IPS-20b (cell line): ENCODE data around the gene LAMB2.

Experiments used
- H3K27ac ChIP-seq: one replicate; pipeline ENCODE4 v1.5.1; 2013; ENCODE audit warnings: low read length
- H3K27me3 ChIP-seq: 2 replicates; pipeline ENCODE4 v1.6.1; 2013; ENCODE audit warnings: mild to moderate bottlenecking, low read length, inconsistent platforms; ENCODE audit not compliant: insufficient read depth
- H3K36me3 ChIP-seq: 2 replicates; pipeline ENCODE4 v1.6.1; 2013; ENCODE audit warnings: low read depth, mild to moderate bottlenecking, inconsistent platforms, low read length, moderate library complexity; ENCODE audit not compliant: insufficient read depth
- H3K4me1 ChIP-seq: 2 replicates; pipeline ENCODE4 v1.6.1; 2013; ENCODE audit warnings: mild to moderate bottlenecking, control low read depth, inconsistent platforms, low read length, moderate library complexity; ENCODE audit not compliant: insufficient read depth
- H3K4me3 ChIP-seq: 2 replicates; pipeline ENCODE4 v1.5.1; 2013; ENCODE audit warnings: mild to moderate bottlenecking, low read length, inconsistent platforms
- H3K9ac ChIP-seq: 2 replicates; pipeline ENCODE4 v1.6.1; 2013; ENCODE audit warnings: low read depth, mild to moderate bottlenecking, inconsistent platforms, low read length, moderate library complexity
- H3K9me3 ChIP-seq: 2 replicates; pipeline ENCODE4 v1.6.1; 2013; ENCODE audit warnings: mild to moderate bottlenecking, low read depth, low read length, inconsistent platforms; ENCODE audit not compliant: insufficient read depth

The LAMB2 gene

DNA sequence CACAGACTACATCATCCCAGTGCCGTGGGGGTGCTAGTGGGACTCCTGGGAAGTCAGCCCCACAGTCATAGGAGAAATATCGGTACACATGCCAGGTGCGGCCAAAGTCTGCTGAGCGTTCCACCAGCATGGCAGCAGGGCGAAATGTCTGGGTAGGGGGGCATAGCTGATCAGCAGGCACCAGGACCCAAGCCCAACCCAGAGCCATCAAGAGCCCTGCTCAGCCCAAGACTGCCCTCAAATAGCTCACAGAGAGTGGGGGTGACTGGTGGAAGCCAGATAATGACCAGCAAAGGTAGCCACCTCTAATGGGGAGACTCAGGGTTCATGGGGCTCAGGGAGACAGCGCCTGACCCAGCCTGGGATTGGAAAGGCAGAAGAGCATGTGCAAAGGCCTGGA, 1.3 kb downstream of the LAMB2 start:
- Histone ChIP-seq H3K9ac (peak overlapping the region; percentile 81; the same call in 1 of the 2 replicates), H3K36me3 (no peaks in the 10 kb centered on the region), H3K27me3 (no peaks in the 10 kb centered on the region), H3K27ac (no peak overlapping the region), H3K4me1 (0 out of 2 replicates have a peak, but pooled peaks cover 8% of the 10 kb centered on the region), H3K4me3 (peak overlapping the region; percentile 92), H3K9me3 (no peaks in the 10 kb centered on the region)

DNA sequence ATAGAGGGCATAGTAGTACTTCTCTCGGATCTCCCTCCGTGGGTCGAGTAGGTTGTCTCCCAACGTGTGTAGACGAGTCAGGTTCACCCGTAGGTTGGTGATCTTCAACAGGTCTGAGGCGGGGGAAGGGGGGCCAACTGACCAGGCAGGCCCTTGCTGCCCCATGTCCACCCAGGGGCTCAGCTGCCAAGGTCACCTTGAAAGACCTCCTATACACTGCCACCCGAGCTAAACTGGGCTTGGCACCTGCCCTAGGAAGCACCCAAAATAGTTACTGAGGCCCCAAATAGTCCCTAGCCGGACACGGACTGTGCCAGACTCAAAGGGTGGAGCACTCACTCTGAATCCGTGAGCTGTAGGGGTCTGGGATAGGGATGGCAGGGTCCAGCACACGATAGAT, 1.8 kb downstream of the LAMB2 start:
- Histone ChIP-seq H3K27ac (no peak overlapping the region), H3K4me3 (no peak overlapping the region), H3K9me3 (no peaks in the 10 kb centered on the region), H3K9ac (no peak overlapping the region), H3K36me3 (no peaks in the 10 kb centered on the region), H3K4me1 (0 out of 2 replicates have a peak, but pooled peaks cover 8% of the 10 kb centered on the region), H3K27me3 (no peaks in the 10 kb centered on the region)

DNA sequence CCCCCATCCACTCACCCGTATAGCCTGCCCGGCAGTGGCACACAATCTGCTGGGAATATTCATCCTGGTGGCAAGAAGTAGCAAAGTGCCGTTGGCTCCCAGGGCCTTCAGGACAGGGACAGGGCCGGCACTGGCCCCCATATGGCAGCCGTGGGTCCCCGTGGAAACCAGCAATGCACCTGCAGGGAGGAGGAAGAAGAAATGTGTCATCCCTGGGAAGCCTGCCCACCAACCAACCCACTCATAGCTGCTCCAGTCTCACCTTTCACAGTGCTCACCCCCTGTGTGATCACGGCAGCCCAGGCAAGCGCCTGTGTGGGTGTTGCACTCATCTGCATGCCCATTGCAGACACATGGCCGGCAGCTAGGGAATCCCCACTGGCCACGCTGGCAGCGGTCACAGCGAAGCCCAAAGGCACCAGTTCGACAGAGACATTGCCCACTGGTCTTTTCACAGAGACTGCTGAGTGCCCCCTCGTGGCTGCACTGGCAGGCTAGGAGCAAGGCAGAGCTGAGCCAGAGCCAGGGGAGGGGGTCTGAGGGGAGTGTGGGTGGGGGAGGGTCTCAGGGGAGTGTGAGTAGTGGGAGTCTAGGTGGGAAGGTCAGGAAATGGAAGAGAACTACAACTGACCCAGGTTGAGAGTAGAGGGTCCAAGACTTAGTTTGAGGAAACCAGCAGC, 7.7 kb downstream of the LAMB2 start:
- Histone ChIP-seq H3K9me3 (no peaks in the 10 kb centered on the region), H3K36me3 (peaks cover 25% of the 10 kb centered on the region), H3K27ac (no peak overlapping the region)

DNA sequence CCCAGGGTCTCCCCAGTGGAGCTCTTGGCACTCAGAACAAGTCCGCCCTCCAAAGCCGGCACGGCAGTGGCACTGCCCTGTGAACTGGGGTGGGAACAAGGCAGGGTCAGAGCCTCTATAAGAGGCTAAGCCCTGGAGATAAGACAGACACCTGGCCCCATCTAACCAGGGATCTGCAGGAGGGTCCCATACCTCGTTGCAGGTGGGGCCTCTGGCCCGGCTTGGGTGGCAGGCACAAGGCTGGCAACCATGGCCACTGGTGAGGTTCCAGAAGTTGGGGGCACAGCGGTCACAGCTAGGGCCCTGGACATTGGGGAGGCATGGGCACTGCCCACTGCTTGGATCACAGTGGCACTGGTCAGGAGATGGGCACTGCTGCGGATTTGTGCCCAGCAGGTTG, 8.6 kb downstream of the LAMB2 start:
- Histone ChIP-seq H3K36me3 (peaks cover 25% of the 10 kb centered on the region), H3K4me3 (no peak overlapping the region), H3K4me1 (peaks cover 5% of the 10 kb centered on the region; the same call in 1 of the 2 replicates), H3K9me3 (no peaks in the 10 kb centered on the region), H3K9ac (no peak overlapping the region), H3K27ac (no peak overlapping the region), H3K27me3 (no peaks in the 10 kb centered on the region)

More for the DNA sequence above, 7.7 kb downstream of the LAMB2 start:
- no peaks in the 10 kb centered on the region for H3K27me3 ChIP-seq
- no peaks in the 10 kb centered on the region for H3K4me1 ChIP-seq
- no peak overlapping the region for H3K4me3 ChIP-seq
- H3K9ac ChIP-seq = no peak overlapping the region

DNA sequence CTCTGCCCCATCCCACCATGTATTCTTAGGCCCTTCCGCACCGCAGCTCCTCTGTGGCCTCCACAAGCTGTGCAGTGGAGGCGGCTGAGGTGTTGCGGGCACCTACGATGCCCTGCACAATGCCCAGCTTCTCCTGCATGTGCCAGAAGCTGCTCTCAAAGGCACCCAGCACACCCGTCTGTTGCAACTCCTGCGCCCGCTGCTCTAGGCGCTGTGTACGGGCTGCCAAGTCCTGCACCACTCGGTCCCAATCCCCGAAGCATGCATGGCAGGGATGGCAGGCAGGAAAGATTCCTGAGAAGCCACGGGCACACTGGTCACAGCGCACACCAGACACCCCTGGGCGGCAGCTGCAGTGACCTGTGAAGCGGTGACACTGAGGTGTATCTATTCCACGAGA, 9.2 kb downstream of the LAMB2 start:
- Histone ChIP-seq H3K27ac (no peak overlapping the region), H3K36me3 (peaks cover 25% of the 10 kb centered on the region), H3K4me3 (no peak overlapping the region), H3K9me3 (no peaks in the 10 kb centered on the region), H3K4me1 (peaks cover 5% of the 10 kb centered on the region; the same call in 1 of the 2 replicates), H3K9ac (no peak overlapping the region), H3K27me3 (no peaks in the 10 kb centered on the region)

DNA sequence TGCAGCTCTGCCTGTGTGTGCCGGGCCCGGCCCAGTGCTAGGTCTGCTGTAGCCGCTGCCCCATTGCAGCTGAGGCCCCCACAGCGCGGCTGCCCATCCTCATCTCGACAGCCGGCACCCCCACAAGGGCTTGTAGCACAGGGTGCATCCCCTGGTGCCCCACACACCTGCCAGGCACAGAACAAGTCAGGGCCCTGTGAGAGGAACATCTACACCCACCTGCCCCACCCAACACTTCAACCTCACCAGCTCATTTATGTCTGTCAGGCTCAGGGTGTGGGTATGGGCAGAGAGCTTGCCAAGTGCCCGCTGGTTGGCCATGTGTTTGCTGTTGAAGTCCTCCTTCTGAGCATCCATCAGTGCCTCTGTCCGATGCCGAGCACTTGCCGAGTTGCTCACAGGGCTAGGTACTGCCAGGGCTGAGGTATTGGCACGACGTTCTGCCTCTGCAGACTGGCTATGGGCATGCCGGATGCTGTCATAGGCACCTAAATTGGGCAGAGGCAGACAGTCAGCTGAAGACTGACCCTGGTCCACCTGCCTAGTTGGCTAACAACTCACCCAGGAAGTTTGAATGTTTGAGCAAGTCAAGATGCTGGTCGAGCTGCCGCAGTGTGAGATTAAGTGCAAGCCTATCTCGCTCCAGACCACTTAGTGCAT, 9.8 kb downstream of the LAMB2 start:
- H3K9ac ChIP-seq = no peak overlapping the region
- H3K9me3 ChIP-seq = no peaks in the 10 kb centered on the region
- H3K36me3 ChIP-seq = peaks cover 32% of the 10 kb centered on the region
- H3K27ac ChIP-seq = no peak overlapping the region
- no peak overlapping the region for H3K4me3 ChIP-seq
- peaks cover 5% of the 10 kb centered on the region; the same call in 1 of the 2 replicates for H3K4me1 ChIP-seq
- no peaks in the 10 kb centered on the region for H3K27me3 ChIP-seq

DNA sequence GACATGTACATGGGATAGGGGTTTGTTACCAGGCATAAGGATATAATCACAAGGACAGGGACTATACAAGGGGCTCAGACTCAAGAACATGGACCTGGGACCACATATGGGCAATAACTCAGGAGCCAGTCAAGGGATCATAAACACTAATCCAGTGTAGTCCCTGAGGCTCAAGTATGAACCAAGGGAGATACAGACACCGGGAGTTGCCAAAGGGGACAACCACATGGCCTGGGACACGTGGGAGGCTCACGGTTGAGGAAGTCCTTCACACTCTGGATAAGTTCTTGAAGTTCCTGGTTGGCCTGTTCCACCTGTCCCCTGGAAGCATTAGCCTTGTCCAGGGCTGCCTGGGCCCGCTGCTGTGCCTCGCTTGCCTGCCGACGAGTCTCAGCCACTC, 10.4 kb downstream of the LAMB2 start:
- no peak overlapping the region for H3K9ac ChIP-seq
- H3K27me3 ChIP-seq = no peaks in the 10 kb centered on the region
- H3K4me3 ChIP-seq = no peak overlapping the region
- H3K4me1 ChIP-seq = peaks cover 5% of the 10 kb centered on the region; the same call in 1 of the 2 replicates
- H3K36me3 ChIP-seq = peaks cover 38% of the 10 kb centered on the region
- H3K9me3 ChIP-seq = no peaks in the 10 kb centered on the region
- H3K27ac ChIP-seq = no peak overlapping the region

DNA sequence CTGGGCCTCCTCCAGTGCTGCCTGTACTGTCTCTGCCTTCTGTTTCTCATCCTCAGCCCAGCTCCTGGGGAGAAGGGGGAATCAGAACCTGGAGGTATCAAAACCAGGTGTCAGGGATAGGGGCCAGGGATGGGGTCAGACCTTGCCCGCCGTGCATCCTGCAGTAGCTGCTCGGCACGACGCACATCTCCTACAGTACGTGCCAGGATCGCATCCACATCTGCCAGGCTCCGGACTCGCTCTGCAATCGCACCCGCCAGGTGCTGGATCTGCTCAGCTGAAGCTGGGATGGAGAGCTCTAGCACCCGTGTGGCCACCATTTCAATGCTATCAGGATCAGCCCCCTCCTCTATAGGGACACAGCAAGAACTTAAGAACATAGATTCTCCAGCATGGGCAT, 10.8 kb downstream of the LAMB2 start:
- H3K27me3 ChIP-seq = no peaks in the 10 kb centered on the region
- H3K36me3 ChIP-seq = peaks cover 42% of the 10 kb centered on the region
- H3K4me1 ChIP-seq = peaks cover 5% of the 10 kb centered on the region; the same call in 1 of the 2 replicates
- H3K4me3 ChIP-seq = no peak overlapping the region
- no peak overlapping the region for H3K9ac ChIP-seq
- no peak overlapping the region for H3K27ac ChIP-seq
- no peaks in the 10 kb centered on the region for H3K9me3 ChIP-seq

DNA sequence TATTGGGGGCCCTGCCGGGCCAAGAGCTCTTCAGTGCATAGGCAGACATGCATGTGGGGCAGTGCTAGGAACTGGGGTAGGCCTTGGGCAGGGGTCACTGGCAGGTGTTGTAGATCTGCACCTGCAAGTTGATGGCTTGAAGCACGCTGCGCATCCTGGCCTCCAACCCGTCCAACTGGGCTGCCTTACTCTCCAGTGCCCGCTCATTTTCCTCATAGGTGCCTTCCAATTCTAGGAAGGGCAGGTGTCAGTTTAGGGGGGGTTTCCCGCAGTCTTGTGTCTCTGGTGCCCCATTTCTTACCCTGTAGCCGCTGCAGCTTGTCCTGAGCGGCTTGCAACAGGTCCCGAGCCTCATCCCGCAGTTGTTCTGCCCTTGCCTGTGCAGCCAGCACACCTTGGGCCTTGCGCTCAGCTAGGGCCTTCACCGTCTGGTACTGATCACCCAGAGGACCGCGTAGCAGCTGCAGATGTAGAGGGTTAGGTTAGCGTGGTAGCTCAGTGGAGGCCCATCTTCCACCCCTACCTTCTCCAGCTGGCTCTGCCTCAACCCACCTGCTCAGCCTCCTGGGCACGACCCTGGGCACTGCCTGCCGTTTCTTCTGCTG, 11.6 kb downstream of the LAMB2 start:
- H3K27me3 ChIP-seq = no peaks in the 10 kb centered on the region
- H3K36me3 ChIP-seq = peaks cover 50% of the 10 kb centered on the region
- peak overlapping the region; percentile 53 for H3K27ac ChIP-seq
- H3K9ac ChIP-seq = peak overlapping the region; percentile 95; the same call in 1 of the 2 replicates
- peaks cover 5% of the 10 kb centered on the region; the same call in 1 of the 2 replicates for H3K4me1 ChIP-seq
- peak overlapping the region; percentile 92 for H3K4me3 ChIP-seq
- H3K9me3 ChIP-seq = no peaks in the 10 kb centered on the region

DNA sequence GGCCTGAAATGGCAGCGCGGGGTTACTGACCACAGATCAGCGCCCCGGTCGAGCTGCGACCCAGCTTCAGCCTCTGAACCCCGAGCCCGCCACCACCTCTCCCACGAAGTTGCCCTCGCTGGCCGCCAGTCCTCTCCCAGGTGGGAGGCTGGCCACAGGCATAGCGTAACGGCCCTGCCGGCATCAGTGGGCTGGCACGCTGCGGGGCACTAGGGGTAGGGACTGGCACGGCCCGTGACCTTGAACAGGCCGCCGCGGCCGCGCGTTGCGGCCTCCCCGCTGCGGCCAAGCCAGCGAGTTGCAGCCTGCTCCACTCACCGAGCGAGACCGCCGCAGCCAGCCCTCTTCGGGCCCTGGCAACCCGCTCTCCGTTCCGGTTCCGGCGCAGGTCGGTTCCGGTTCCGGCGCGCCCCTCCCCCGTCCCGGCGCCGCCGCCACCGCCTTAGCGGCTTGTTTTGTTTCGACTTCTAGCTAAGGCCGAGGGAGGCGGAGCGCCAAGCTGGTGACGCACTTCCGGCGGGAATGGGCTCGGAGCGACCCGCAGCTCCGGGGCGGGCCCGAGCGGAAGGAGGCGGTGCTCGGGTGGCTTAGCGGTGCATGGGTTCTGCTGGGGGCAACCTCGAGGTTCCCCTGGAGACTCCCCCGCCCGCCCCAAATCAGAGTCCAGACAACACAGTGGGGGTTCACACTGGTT, 12.3 kb downstream of the LAMB2 start, which contains the start of gene USP19:
Gene USP19, minus strand, starts transcription at position 386 of the 694 bp plus-strand sequence. CDS start 1,678 bp downstream, outside the sequence.
- Histone ChIP-seq H3K36me3 (peaks cover 56% of the 10 kb centered on the region), H3K27me3 (no peaks in the 10 kb centered on the region), H3K27ac (peak within 1 kb of the TSS; percentile 53)

DNA sequence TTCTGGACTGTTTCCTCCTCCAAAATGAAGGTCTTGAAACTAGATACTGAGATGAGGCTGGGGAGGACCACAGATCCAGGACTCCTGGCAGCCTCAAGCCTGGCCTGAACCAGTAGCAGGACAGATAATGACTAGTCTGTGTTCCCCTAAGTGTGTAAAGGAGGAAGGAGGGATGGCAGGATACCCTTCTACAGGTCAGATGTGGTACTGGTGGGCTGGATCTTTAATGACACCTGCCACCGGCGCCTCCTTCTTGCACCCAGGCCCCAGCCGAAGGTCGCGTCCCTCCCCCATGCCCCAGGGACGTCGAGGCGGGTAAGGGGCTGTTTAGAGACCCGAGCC, 12.8 kb downstream of the LAMB2 start:
- Histone ChIP-seq H3K36me3 (peaks cover 62% of the 10 kb centered on the region), H3K27ac (no peak overlapping the region), H3K9ac (peak overlapping the region; percentile 95)

More for the DNA sequence above, 12.3 kb downstream of the LAMB2 start, which contains the start of gene USP19:
- Histone ChIP-seq H3K9ac (peak within 1 kb of the TSS; percentile 95), H3K9me3 (no peaks in the 10 kb centered on the region), H3K4me1 (peaks cover 5% of the 10 kb centered on the region; the same call in 1 of the 2 replicates), H3K4me3 (peak within 1 kb of the TSS; percentile 92)

More for the DNA sequence above, 12.8 kb downstream of the LAMB2 start:
- no peaks in the 10 kb centered on the region for H3K27me3 ChIP-seq
- no peaks in the 10 kb centered on the region for H3K9me3 ChIP-seq
- H3K4me1 ChIP-seq = peaks cover 5% of the 10 kb centered on the region; the same call in 1 of the 2 replicates
- peak overlapping the region; percentile 92 for H3K4me3 ChIP-seq
